MM.1S (cell line): Measurements from ENCODE around the gene DOLPP1.

Experiments used
- DNase-seq: peaks from one replicate; pipeline ENCODE4 v3.0.0-alpha.2; 2015
- H2AFZ ChIP-seq: fragments of 300-600 bp; sonication (generic); 2 replicates; pipeline ENCODE4 v1.6.0; 2016; ENCODE audit warnings: antibody characterized with exemption, low read length
- H3F3A ChIP-seq: fragments of 300-600 bp; sonication (generic); 2 replicates; pipeline ENCODE4 v1.6.1; 2016; ENCODE audit warnings: mild to moderate bottlenecking, antibody characterized with exemption, low read length, moderate library complexity, mixed read lengths; ENCODE audit not compliant: insufficient read depth
- H3K27ac ChIP-seq: fragments of 300-600 bp; sonication (generic); 2 replicates; pipeline ENCODE4 v1.5.1; 2016; ENCODE audit warnings: mild to moderate bottlenecking, low read length
- H3K27me3 ChIP-seq: fragments of 300-600 bp; sonication (generic); replicated peaks from 2 replicates; pipeline ENCODE4 v1.6.0; 2016; ENCODE audit warnings: low read length; ENCODE audit not compliant: insufficient read depth
- H3K36me3 ChIP-seq: fragments of 300-600 bp; sonication (generic); replicated peaks from 2 replicates; pipeline ENCODE4 v1.6.1; 2016; ENCODE audit warnings: mild to moderate bottlenecking, low read length, mixed read lengths; ENCODE audit not compliant: insufficient read depth
- H3K4me1 ChIP-seq: fragments of 300-600 bp; sonication (generic); 2 replicates; pipeline ENCODE4 v1.6.1; 2016; ENCODE audit warnings: low read length, mixed read lengths
- H3K4me2 ChIP-seq: fragments of 300-600 bp; sonication (generic); 2 replicates; pipeline ENCODE4 v1.6.0; 2016; ENCODE audit warnings: low read depth, low read length
- H3K4me3 ChIP-seq: fragments of 300-600 bp; sonication (generic); 2 replicates; pipeline ENCODE4 v1.5.1; 2016; ENCODE audit warnings: low read length, mixed read lengths
- H3K79me2 ChIP-seq: fragments of 300-600 bp; sonication (generic); 2 replicates; pipeline ENCODE4 v1.6.1; 2016; ENCODE audit warnings: mixed run types, low read length, mixed read lengths
- H3K9ac ChIP-seq: fragments of 300-600 bp; sonication (generic); 2 replicates; pipeline ENCODE4 v1.6.1; 2016; ENCODE audit warnings: low read length, mixed read lengths
- H3K9me2 ChIP-seq: fragments of 300-600 bp; sonication (generic); replicated peaks from 2 replicates; pipeline ENCODE4 v1.6.1; 2016; ENCODE audit warnings: mild to moderate bottlenecking, low read length, mixed read lengths; ENCODE audit not compliant: insufficient read depth
- H3K9me3 ChIP-seq: fragments of 300-600 bp; sonication (generic); replicated peaks from 2 replicates; pipeline ENCODE4 v1.6.1; 2016; ENCODE audit warnings: mild to moderate bottlenecking, low read length, mixed read lengths; ENCODE audit not compliant: insufficient read depth
- H4K20me1 ChIP-seq: fragments of 300-600 bp; sonication (generic); 2 replicates; pipeline ENCODE4 v1.6.1; 2016; ENCODE audit warnings: mild to moderate bottlenecking, low read length, moderate library complexity, mixed read lengths; ENCODE audit not compliant: insufficient read depth
- CTCF ChIP-seq: fragments of 300-600 bp; sonication (generic); IDR thresholded peaks from 2 replicates; pipeline ENCODE4 v1.5.1; 2016; ENCODE audit warnings: antibody characterized with exemption, low read length, mixed read lengths
- EZH2 ChIP-seq: fragments of 300-600 bp; sonication (generic); optimal IDR thresholded peaks from 2 replicates; pipeline ENCODE3; 2017; ENCODE audit warnings: low read depth, mild to moderate bottlenecking, antibody characterized with exemption, low read length, mixed read lengths
- EZH2phosphoT487 ChIP-seq: fragments of 300-600 bp; sonication (generic); IDR thresholded peaks from 2 replicates; pipeline ENCODE4 v1.6.1; 2018; ENCODE audit warnings: antibody characterized with exemption, low read length

The DOLPP1 gene

GRCh38 chr9:129075996-129076639 lies 4.8 kb upstream of the DOLPP1 start:
- H3F3A ChIP-seq, result no peaks in the 10 kb centered on the region
- H3K4me3 ChIP-seq, result no peak overlapping the region
- TF ChIP-seq EZH2 (no peak), EZH2phosphoT487 (no peak)
- H2AFZ ChIP-seq, result no peak overlapping the region
- no peak overlapping the region for H3K9ac ChIP-seq
- H3K27ac ChIP-seq, result no peak overlapping the region
- no peaks in the 10 kb centered on the region for H3K36me3 ChIP-seq
- peaks cover 4% of the 10 kb centered on the region for H3K4me1 ChIP-seq
- DNase-seq, result no peak
- H3K27me3 ChIP-seq, result no peaks in the 10 kb centered on the region
- no peaks in the 10 kb centered on the region for H3K9me2 ChIP-seq
- H3K4me2 ChIP-seq, result no peak overlapping the region
- no peaks in the 10 kb centered on the region for H3K9me3 ChIP-seq
- no peaks in the 10 kb centered on the region for H4K20me1 ChIP-seq
- peaks cover 3% of the 10 kb centered on the region; the same call in 1 of the 2 replicates for H3K79me2 ChIP-seq

GRCh38 chr9:129076640-129077037 lies 4.3 kb upstream of the DOLPP1 start:
- DNase-seq, result no peak
- Histone ChIP-seq H3K9ac (no peak overlapping the region), H3K79me2 (peaks cover 7% of the 10 kb centered on the region), H2AFZ (no peak overlapping the region), H4K20me1 (no peaks in the 10 kb centered on the region), H3K4me2 (no peak overlapping the region), H3K27me3 (no peaks in the 10 kb centered on the region), H3K4me3 (no peak overlapping the region), H3K9me3 (no peaks in the 10 kb centered on the region), H3K27ac (no peak overlapping the region), H3K9me2 (no peaks in the 10 kb centered on the region), H3K4me1 (peaks cover 4% of the 10 kb centered on the region), H3K36me3 (no peaks in the 10 kb centered on the region), H3F3A (no peaks in the 10 kb centered on the region)
- no peak for TF ChIP-seq EZH2
- no peak for TF ChIP-seq EZH2phosphoT487
- no peak for TF ChIP-seq CTCF

GRCh38 chr9:129077236-129077635 lies 3.7 kb upstream of the DOLPP1 start:
- H3K4me2 ChIP-seq, result no peak overlapping the region
- H3K79me2 ChIP-seq, result peaks cover 13% of the 10 kb centered on the region
- peaks cover 9% of the 10 kb centered on the region for H3K4me1 ChIP-seq
- H3K9me2 ChIP-seq, result no peaks in the 10 kb centered on the region
- TF ChIP-seq CTCF (no peak), EZH2 (no peak), EZH2phosphoT487 (no peak)
- no peaks in the 10 kb centered on the region for H3K9me3 ChIP-seq
- no peaks in the 10 kb centered on the region for H3K27me3 ChIP-seq
- H3F3A ChIP-seq, result no peaks in the 10 kb centered on the region
- no peak overlapping the region for H2AFZ ChIP-seq
- H4K20me1 ChIP-seq, result no peaks in the 10 kb centered on the region
- no peak overlapping the region for H3K9ac ChIP-seq
- H3K4me3 ChIP-seq, result no peak overlapping the region
- DNase-seq, result no peak
- H3K36me3 ChIP-seq, result no peaks in the 10 kb centered on the region
- no peak overlapping the region for H3K27ac ChIP-seq

- H3K4me2 ChIP-seq, result no peak overlapping the region
Observed at GRCh38 chr9:129078691-129079503, 2.0 kb upstream of the DOLPP1 start.

More at GRCh38 chr9:129078691-129079503, 2.0 kb upstream of the DOLPP1 start:
- Histone ChIP-seq H3K4me3 (no peak overlapping the region), H3K79me2 (peaks cover 29% of the 10 kb centered on the region), H2AFZ (no peak overlapping the region), H3F3A (no peaks in the 10 kb centered on the region), H4K20me1 (no peaks in the 10 kb centered on the region), H3K36me3 (no peaks in the 10 kb centered on the region), H3K27ac (no peak overlapping the region), H3K9ac (no peak overlapping the region), H3K9me2 (no peaks in the 10 kb centered on the region), H3K4me1 (peaks cover 11% of the 10 kb centered on the region), H3K9me3 (no peaks in the 10 kb centered on the region), H3K27me3 (no peaks in the 10 kb centered on the region)
- DNase-seq, result no peak
- TF ChIP-seq CTCF, result no peak
- TF ChIP-seq EZH2, result no peak
- TF ChIP-seq EZH2phosphoT487, result no peak
